Globus pallidus (tissue), 1 donor: Measurements from ENCODE around the gene PLXNB2.

Experiments
- DNase-seq: peaks from one replicate; pipeline ENCODE4 v3.0.0-alpha.2; 2015; ENCODE audit warnings: low spot score

PLXNB2 gene

DNA sequence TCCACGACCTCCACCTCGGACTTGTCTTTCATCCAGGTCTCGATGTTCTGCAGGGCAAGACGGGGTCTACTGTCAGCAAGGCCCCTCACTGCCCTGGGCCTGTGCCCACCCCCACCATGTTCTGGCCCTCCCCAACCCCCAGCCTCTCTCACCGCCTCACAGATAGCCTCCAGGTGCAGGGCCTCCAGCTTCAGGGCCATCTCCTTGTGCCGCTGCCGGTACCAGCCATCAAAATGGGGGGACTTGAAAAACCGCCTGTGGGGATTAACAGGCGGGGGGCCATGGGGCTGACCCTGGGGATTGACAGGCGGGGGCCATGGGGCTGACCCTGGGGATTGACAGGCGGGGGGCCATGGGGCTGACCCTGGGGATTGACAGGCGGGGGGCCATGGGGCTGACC, 4.9 kb upstream of the PLXNB2 start:
- DNase-seq: no peak

DNA sequence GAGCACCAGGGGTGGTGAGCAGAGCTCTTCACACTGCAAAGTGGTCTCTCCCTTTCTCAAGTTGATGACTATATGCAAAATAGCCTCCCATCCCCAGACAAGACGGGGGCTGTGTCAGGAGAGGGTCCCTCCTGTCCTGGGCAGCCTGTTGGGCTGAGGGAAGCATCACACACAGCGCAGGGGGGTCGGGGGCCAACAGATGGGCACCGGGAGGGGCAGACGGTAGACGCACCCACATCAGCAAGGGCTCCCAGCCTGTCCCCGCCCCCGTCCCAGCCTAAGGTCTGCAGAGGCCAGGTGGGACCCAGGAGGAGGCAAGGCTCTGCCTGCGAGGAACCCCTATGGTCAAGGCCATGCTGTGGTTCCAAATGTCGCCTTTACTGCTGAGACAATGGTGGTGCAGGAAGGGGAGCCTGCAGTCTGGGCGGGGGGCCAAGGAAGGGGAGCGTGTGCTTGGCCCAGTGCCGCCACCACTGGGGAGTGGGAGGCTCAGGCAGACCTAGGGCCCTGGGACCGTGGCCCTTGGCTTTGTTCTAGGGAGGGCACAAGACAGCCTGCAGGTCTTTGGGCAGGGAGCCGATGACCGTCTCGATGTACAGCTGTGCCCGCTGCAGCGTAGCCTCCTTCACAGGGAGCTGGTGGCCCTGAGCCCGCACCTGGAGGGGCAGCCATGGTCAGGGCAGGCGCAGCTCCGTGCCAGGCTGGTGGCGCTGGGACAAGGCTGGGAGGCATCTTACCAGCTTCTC, 4.3 kb upstream of the PLXNB2 start:
- no peak for DNase-seq

DNA sequence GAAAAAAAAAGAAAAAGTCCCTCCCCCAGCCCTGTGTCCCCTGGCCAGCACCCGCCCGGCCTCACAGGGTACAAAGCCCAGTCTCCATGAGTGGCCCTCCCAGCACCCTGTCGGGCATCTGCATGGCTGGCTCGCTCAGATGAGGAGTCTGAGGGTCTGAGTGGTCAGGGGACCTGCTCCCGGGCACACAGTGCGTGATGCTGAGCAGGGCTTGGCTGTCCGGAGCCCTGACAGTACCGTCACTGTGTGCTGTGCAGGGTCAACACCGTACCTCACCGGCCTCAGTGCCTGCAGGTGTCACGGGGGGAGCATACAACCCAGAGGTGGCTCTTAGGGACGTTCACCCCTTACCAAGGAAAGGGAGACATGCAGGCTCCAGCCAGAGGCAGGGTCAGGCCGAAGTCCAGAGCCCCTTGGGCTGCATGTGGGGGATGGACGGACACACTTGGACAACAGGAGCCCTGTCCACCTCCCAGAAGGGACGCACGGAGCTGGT, 3.6 kb upstream of the PLXNB2 start:
- DNase-seq: no peak

DNA sequence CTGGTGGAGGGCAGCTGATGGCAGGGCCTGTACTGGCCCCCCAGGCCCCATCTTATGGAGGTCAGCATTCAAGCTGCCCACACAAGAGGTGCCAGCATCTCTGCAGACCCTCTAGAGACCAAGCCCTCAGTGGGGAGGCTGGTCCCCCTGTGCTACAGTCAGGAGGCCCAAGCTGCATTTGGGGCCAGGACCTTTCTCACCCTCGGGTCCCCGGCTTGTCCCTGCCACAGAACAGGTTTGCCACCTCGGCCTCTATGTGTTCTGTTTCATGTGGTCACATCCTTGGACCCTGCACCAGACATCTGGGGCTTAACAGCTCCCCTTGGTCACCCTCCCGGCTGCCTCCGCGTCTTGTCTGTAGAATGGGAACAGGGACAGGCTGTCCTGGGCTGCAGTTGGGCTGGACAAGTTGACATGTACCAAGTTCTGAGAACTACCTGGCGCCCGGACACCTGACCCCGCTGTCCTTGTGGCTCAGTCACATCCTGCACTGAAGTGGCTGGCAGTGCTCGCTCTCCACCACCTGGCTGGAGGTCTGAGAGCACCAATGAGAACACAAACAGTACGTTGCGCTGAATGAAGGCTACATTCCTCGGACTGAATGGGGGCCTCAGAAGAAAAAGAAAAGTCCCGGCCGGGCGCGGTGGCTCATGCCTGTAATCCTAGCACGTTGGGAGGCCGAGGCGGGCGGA, 2.7 kb upstream of the PLXNB2 start:
- no peak for DNase-seq

DNA sequence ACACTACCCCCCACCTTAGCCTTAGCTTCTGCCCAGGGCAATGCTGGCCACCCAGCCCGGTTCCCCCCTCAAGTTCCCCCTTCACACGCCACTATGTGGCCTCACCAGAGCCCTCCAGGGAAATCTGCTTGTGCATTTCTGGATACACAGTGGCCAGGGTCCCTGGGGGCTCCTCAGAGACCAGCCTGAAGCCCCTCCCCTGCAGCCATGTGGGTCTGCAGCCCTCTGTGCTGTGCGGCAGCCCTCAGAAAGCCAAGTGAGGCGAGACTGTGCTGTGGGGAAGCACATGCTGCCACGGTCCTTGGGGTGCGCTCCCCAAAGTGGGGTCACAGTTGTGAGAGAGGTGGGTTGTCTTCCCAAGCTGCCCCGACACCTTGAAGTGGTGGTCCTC, 2.1 kb upstream of the PLXNB2 start:
- no peak for DNase-seq

DNA sequence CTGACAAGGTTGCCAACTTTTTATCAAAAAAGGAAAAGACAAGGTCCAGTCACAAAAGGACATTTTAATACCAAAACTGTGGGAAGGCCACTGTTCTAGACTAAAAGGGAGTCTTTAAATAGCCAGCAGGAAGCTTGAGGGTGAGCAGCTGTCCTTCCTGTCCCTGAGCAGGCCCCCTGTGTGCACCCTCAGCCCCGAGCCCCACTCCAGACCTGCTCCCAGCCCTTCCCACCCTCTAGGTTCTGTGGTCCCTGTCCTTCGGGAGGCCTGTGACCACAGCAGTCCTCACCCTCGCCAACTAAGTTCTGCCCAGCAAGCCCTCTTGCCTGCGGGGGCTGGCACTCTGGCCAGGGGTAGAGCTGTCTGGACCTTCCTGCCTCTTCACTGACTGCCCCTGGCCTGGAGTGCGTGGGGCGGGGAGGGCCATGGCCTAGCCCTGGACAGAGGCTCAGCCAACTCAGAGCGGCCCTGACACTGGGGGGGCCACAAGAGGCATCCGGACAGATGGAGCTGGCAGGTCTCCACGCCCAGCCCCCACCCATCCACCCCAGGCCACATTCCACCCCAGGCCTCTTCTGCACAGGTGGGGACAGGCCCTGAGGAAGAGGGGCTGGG, 1.6 kb upstream of the PLXNB2 start:
- peak; percentile 16 for DNase-seq

DNA sequence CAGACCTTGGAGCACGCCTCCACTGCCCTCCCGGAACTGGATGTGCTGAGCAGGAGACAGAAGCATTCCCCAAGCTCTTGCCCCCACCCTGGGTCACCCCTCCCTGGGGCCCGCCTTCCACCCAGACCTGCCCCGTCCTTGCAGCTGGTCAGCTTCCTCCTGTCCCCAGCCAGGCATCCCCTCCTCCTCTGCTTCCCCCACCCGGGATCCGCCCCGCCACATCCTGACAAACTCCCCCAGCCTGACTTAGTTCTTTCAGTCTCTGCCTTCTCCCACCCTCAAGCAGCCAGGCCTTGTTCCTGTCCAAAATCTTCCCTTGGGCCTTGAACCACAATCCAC, 1.1 kb upstream of the PLXNB2 start:
- peak; percentile 68 for DNase-seq

DNA sequence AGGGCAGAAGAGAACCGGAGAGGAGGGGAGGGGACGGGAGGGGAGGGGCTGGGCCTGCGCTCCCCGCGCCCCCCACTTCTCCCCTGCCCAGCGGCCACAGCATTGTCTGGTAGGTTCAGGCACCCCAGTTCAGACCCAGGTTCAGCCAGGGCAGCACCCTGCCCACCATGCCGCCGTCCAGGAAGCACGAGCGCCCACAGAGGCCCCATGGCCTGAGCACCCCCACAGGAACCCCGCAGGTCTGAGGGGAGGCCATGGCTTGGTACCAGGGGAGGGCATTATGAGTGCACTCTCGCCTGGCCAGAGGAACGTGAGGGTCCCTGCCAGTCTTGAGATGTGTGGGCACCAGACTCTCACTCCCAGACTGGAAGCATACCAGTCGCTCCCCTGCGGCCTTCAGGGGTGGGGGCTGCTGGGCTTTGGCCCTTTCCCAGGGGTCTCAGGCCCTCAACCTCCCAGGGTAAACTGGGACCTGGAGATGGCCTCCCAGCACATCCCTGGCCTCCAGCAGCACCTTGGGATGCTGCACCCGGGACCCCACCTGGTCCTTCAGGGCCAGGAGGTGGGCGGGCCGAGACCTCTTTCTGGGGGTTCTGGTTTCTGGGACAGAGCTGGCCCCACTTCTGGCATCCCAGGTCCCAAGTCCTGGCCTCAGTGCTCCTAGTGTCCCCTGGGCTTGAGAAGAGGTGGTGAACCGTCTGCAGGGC, 597 bp upstream of the PLXNB2 start:
- DNase-seq: peak; percentile 30

DNA sequence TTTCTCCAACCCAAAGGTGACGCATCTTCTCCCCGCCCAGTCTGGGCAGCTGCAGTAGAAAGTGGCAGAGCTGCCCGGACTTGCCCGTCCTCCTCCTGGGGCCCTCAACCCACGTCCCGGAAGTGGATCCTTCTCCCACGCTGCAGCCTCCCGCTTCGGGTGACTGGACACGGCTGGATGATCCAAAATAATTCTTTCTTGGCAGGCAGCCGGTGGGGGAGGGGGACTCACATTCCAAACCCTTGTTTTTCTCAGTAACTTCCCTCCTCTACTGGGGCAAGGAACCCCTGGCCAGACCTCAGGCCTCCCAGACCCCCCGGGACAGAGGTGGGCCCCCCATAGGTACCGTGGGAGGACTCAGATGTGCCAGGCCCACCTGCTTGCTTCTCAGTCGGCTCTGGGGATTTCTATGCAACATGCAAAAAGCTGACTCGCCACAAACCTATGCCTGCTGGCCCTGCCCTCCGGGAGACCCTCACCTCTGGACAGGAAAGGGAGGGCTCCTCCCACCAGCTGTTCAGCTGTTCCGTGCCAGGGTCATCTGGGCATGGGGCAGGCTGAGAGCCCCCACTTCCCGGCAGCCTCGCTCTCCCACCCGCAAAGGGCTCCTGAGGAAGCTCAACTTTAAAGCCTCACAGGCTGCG, 1.4 kb downstream of the PLXNB2 start:
- DNase-seq: peak; percentile 59

DNA sequence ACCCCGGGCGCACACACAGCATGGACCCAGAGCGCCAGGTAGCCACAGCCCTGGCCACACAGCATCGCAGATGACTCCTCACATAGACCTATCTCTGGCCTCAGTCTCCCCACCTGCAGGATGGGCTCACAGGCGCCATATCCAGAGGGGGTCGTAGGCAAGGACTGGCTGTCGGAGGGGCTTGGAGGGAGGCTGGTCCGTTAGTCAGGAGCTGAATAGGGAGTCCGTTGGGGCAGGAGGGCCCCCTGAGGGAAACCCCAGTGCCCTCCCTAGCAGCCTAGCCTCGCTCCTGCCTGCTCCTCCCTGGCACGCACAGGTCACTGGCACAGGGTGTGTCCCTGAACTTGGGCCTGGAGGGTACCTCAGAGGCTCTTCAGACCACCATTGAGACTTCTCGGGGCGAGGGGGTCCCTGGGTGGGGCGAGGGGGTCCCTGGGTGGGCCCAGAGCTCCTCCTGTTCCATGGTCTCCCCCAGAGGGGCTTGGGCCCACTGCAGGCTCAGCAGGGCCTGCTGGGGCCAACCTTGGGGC, 2.0 kb downstream of the PLXNB2 start:
- no peak for DNase-seq

DNA sequence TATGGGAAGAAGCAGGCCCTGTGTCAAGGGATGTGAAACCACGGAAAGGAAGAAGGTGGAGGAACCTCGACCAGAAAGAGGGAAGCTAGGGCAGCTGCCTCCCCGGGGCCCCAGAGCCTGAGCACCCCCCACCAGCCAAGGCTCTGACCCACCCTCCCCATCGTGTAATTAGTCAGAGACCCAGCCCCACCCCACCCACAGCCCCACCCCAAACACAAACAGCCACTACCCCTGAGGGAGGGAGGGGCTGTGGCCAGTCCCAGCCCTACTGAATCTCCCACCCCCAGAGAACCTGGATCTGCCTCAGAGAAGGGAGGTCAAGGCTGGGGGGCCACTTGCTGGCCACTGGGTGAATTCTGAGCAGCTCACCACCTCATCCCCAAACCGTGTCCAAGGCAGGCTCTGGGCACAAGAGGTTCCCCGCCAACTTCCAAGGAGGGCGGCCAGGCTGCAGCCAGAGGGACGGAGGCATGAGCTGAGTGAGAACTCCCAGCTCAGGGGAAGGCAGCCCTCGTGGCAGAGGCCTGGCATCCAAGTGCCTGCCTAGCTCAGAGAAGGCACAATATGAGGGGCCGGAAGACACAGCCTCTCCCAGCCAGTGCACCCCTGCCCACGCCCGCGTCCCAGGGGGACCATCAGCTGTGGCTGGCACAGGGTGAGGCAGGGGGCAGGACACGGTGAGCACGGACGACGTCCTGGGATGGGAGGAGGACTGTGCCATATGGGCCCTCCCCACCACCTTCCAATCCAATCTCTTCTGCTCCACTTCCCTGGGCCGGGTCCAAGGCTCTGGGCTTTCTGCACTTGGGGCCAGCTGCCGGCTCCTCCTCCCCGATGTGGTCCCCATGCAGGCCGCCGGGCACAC, 2.7 kb downstream of the PLXNB2 start:
- DNase-seq: peak; percentile 64

DNA sequence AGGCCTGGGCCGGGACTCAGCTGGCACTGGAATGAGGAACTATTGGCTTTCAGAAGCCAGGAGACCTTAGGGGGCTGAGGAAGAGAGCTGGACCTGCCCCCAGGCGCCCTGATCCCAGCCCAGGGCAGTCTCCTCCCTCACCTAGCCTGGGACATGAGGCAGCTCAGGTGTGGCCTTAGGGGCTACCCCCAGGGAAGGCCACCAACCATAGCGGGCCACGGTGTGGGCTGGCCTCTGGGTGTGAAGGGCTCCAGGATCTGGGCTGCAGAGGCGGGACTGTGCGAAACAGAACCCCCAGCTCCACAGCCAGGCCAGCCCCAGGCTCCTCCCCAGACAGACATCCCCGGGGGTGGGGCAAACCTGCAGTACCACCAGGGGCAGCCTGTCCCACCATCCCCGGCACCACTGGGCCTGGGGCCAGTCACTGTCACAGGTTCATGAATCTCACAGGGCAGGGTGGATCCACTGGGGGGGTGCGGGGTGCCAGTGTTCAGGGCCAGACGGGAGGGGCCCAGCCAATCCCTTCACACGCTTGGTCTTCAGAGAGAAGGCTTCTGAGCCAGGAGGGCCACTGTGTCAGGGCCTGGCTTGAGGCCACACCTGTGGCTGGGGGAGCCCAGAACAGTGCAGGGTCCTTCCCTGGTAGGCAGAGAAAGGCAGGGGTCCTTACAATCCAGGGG, 3.5 kb downstream of the PLXNB2 start:
- peak; percentile 66 for DNase-seq

DNA sequence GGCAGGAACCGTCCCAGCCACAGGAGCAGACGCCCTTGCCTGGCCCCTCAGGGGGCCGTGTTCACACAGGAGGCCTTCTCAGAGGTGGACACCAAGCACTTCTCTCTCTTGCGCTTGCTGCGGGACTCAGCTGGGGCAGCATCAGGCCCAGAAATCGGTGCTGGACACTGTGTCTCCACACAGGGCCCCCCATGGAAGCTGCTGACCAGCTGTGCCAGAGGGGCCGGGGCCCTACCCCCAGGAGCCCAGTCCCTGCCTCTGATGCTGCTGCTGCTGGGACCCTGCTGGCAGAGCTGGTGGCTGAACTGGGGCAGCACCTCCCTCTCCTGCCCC, 4.0 kb downstream of the PLXNB2 start:
- DNase-seq: no peak

DNA sequence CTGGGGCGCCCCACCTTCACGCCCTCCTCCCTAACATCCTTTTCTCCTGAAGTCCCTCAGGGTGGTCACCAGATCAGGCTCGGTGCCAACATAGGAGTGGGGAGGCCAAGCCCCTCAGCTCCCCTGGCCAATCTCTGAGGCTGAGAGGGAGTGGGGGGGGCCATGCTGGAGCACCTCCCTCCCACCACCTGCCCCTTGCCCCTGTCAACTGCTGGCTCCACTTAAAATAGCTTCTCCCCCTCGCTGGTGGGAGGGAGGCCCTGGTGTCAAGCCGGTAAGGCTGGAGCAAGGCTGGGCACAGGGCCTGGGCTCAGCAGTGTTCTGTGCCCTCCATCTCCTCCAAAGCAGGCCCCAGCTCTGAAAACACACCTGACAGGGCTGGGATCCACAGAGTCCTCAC, 4.9 kb downstream of the PLXNB2 start:
- DNase-seq: no peak

DNA sequence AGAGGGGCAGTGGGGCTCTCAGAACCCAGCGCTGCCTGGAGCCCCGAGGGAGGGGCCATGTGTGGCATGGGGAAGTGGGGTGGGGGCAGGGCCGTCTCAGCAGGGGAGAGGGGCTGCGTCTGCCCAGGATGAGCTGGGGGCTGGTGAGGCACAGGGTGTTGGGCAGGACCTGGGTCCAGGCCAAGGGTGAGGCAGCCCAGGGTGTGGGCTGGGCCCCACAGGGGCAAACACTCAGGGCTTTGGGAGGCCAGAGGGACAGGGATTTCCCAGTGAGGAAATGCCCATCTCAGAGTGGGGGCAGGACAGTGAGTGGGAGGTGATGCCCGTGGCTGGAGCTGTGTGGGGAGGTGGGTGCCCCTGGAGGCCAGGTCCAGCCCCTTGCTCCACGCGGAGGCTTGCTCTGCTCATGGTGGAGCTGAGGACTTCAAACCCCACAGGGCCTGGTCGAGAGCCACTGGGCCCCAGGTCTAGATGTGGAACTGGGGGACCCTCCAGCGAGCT, 5.4 kb downstream of the PLXNB2 start:
- no peak for DNase-seq

DNA sequence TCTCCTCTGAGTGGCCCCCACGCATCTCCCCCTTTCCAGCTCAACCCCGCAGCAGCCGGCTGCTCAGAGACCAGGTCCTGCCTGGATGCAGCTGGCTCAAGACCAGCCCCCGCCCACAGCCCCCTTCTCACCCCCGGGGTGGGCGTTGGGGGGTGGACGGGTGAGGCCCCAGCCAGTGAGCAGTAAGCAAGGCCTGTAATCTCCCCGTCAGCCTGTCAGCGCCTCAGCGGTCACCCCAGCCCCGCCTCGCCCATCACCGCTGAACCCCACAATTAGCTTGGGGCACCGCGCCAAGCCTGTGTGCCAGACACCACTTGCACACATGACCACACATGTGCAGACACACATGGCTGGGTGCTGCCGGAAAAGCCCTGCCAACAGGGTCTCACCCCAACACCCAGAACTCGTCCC, 5.9 kb downstream of the PLXNB2 start:
- no peak for DNase-seq

DNA sequence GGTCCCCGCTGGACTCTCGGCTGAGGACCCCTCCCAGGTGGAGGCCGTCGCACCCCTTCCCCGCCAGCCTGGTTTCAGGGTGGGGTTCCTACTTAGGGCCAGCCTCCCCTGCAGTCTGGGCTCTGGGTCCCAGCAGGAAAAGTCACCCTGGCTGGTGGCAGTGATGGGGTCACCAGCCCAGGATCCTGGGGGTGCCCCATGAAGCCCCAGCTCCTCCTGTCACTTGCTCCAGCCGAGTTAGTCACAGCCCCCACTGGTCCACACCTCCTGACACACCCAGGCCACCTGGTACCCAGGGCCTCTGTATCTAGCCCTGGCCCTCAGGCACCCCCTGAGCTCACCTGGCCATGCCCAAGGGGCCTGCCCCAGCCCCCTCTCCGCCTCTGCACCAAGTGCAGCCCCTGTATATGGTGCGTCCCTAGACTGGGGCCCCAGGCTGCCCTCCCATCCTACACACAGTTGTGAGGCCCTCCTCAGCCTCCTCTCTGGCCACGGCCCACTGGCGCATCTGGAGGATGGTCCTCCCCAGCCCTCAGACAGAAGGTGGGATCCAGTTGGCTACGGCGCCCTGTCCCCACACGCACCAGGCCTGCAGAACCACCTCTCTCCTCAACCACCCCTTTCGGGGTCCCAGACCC, 6.7 kb downstream of the PLXNB2 start:
- no peak for DNase-seq

DNA sequence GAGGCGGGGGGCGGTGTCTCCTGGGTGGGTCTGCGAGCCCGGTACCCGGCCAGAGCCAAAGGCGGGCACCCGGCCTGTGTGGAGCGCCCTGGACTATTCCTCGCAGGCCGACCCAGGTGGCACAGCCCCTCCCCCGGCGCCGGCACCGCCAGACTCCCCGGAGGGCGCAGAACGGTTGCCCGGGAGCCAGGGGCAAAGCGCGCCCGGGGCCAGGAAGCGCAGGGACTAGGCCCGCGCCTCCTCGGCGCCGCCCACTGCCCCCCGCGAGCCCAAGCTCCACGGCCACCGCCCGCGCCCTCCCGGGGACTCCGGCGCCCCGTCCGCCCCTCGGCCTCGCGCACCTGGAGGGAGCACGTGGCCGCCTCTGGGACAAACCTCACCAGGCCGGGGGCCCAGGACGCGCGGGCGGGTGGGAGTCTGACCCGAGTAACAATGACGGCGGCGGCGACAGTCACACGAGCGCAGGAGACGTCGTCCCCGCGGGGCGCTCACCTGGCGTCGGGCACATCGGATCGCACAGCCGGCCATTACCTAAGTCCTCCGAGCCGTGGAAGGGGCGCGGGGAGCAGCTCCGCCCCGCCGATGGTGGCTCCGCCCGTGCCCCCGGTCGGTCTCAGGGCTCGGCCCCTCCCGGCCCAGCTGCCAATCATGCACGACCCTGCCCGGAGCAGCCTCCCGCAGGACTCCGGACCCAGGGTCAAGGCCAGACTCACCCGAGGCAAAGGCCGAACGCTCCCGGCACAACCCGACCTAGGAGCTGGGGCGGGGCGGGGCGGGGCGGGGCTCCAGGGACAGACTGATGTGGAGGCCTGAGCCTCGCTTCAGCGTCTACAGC, 7.4 kb downstream of the PLXNB2 start:
- no peak for DNase-seq
